VCaP (cell line): ENCODE results near the gene SCGB3A2.

Source experiments
- H3K27ac ChIP-seq: fragments of 450-650 bp; 2 replicates; pipeline ENCODE4 v1.5.1; 2017
- TF ChIP-seq, protein P1 (sequence below): fragments of 450-650 bp; conservative IDR thresholded peaks from 2 replicates; pipeline ENCODE4 v1.5.1; 2017; ENCODE audit warnings: mild to moderate bottlenecking, moderate library complexity

The SCGB3A2 gene, protein sequence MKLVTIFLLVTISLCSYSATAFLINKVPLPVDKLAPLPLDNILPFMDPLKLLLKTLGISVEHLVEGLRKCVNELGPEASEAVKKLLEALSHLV

DNA sequence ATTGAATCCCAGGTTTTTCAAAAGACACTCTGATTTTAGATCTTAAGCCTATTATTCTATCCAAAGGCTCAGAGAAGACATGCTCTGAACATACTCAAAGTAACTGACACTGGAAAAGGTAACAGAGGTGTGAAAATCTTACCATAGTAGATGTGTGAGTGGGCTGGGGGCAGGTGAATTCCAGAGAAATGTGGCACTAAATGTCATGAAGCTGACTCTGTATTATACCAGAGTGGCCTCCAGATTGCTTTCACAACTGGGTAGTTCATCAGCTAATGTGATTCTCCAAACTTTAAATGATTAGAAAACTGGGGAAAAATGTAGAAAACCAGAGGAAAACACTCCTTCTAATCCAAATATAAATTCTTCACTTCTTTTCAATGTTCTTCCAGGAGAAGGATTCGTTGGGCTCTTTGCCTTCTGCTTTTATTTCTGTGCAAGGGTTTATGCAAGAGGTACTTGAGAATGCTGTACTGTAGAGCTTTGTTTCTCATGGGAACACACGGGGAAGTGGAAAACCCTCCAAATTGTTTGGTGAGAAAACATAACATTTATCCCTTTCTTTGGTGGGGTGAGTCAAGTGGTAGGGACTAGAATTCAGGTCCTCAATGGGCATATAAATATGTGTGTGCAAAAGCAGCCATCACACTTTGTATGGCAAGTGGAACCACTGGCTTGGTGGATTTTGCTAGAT is at the start of gene SCGB3A2:
SCGB3A2 (plus strand) TSS at position 646 of the 694 bp plus-strand sequence. CDS start 93 bp downstream, outside the sequence.
- TF ChIP-seq, protein P1, sequence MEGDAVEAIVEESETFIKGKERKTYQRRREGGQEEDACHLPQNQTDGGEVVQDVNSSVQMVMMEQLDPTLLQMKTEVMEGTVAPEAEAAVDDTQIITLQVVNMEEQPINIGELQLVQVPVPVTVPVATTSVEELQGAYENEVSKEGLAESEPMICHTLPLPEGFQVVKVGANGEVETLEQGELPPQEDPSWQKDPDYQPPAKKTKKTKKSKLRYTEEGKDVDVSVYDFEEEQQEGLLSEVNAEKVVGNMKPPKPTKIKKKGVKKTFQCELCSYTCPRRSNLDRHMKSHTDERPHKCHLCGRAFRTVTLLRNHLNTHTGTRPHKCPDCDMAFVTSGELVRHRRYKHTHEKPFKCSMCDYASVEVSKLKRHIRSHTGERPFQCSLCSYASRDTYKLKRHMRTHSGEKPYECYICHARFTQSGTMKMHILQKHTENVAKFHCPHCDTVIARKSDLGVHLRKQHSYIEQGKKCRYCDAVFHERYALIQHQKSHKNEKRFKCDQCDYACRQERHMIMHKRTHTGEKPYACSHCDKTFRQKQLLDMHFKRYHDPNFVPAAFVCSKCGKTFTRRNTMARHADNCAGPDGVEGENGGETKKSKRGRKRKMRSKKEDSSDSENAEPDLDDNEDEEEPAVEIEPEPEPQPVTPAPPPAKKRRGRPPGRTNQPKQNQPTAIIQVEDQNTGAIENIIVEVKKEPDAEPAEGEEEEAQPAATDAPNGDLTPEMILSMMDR = no peak
- H3K27ac ChIP-seq = no peak within 1 kb of the TSS

DNA sequence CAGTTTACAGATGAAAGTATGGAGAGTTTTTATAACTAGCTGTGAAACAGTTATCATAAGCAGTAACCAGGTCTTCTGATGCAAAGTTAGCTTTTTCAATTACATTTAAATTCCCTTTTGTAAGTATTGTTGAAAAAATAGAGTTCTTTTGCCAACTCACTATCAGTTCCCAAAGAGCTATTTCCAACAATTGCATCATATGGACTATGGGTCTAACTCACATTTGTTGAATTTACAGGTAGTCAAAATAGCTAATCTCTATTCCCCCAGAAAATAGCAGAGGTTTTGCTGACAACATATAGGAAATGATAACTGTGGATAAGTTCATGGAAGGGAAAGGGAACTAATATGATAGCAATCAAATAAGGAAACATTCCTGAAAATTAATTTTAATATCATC is 48.5 kb upstream of the SCGB3A2 start:
- H3K27ac ChIP-seq = no peak overlapping the region
- TF ChIP-seq, protein P1 = no peak

DNA sequence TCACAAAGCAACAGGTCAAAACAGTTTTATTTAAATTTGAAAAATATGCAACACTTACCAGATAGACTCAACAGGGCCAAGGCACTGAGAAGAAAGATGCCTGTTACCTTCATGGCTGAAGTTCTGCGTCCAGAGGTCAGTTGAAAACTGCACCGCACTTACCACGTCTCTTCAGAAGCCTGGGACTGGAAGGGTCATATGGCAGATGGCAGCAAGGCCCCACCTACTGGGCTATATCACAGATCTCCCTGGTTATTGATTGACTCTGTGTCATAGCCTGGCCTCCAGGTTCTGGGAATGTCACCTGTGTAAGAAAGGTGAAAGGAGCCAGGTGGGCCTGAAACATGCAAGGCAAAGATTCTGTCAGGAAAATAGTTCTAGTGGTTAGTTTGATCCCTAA is 47.0 kb upstream of the SCGB3A2 start, which contains the start of gene SPINK1:
SPINK1 (minus strand) TSS at position 207 of the 400 bp plus-strand sequence; CDS start at position 113, 94 bp downstream.
- TF ChIP-seq, protein P1 = no peak

DNA sequence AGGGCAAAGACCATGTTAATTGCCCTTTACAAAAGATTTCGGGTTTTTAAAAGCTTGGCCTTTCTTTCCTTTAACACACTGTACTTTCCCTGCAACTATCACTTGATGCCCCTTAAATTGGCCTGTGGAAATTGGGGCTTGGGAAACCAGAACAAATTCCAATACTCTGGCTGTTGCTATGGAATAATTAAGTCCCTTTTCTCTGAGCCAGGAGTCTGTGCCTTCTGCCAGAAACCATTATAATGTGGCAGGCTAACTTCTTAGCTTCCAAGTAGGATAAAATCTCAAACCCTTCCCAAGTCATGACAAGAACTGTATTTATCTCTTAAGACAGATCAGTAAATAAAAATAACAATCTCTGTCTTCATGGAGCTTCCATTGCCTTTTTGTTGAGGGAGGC is 46.0 kb upstream of the SCGB3A2 start:
- TF ChIP-seq, protein P1 = no peak
- peak overlapping the region; percentile 18; the same call in 1 of the 2 replicates for H3K27ac ChIP-seq

More for the DNA sequence above, 47.0 kb upstream of the SCGB3A2 start, which contains the start of gene SPINK1:
- peak within 1 kb of the TSS; percentile 18; the same call in 1 of the 2 replicates for H3K27ac ChIP-seq

DNA sequence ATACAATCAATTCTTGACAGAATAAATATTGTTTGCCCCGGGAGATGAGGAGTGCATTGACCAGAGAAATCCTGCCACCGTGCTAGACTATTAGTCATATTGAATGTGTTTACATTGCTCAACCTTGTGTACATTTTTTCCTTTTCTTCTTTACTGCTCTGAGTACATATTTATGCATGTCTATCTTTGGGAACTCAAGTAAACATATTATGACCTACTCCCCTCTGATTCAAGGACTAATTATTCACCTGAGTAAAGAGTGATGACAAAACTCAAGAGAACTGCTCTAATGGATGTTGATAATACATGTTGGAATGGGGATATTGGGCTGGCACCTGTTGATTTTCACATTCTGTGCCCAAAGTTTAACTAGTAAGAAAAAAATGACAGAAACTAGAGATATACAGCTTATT is 43.1 kb upstream of the SCGB3A2 start:
- TF ChIP-seq, protein P1 = no peak
- peak overlapping the region; percentile 92 for H3K27ac ChIP-seq

DNA sequence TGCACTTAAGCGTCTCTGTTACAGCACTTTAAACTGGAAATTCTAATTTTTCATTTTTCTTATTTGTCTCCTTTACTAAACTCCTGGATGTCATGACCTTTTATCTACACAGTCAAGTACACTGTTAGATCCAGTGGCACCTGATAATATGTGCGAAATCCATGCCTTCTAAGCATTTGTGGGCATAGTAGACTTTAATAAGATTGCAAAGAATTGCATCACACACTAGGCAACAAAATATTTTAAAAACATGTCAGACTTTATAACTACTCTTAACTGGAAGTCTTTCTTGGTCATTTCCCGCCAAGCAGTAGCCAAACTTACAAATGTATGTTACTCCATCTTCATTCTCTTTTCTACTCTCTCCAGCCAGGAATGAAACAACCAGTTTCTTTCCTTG is 42.1 kb upstream of the SCGB3A2 start:
- TF ChIP-seq, protein P1 = no peak
- peak overlapping the region; percentile 92 for H3K27ac ChIP-seq

DNA sequence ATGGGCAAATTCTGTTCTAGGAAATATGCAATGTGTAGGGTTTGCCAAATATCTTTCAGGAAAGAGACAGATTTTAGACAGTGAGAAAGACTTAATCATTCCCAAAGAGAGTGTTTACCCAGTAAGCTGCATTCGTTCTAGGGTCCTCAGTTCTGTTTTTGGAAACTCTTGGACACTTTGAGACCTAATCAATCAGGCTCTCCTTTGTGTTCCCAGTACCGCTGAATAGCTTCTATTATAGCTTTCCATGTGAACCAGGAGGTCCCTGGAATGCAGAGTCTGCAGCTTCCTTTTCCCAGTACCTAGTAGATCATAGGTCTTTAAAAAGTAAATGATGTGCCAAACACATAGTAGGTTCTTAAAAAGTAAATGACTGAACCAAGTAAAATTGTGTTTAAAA is 35.6 kb upstream of the SCGB3A2 start:
- TF ChIP-seq, protein P1 = no peak
- no peak overlapping the region for H3K27ac ChIP-seq
